CD4-positive, alpha-beta T cell (primary cell): ENCODE data around the gene LRRC1. TPM values are rescaled to one million over a fixed set of nuclear protein-coding genes. Genes with fewer than 3 reads are reported as not detected.

Experiments used
- ATAC-seq: fragments of 200-7000 bp; cut with Tn5 transposase; one replicate; pipeline ENCODE4 v1.10.0; 2022; ENCODE audit warnings: mild to moderate bottlenecking; ENCODE audit not compliant: poor library complexity
- CTCF ChIA-PET: fragments of 350-600 bp; sonication (Branson Sonifier 250); formaldehyde crosslinking; loops from one replicate; lab custom pipeline; 2021; ENCODE audit warnings: antibody characterized with exemption, inconsistent platforms; lab: Charles Lee
- POLR2A ChIA-PET: fragments of 350-600 bp; sonication (Branson Sonifier 250); formaldehyde crosslinking; loops from one replicate; lab custom pipeline; 2021; ENCODE audit warnings: antibody characterized with exemption, inconsistent platforms; lab: Charles Lee
- DNase-seq, 14 experiments: peaks; one replicate each; pipeline ENCODE4 v3.0.0-alpha.2; 2013 to 2020; ENCODE audit warnings: mixed read lengths in 2 of 14
- H3K27ac ChIP-seq, 2 donors: one replicate each; pipeline versions ENCODE4 v1.5.1 to v1.7.0; 2013; ENCODE audit warnings: low read length in 2 of 2, low read depth in 1 of 2, mild to moderate bottlenecking in 1 of 2
- H3K27me3 ChIP-seq, 2 experiments: 1 replicate in 1 of 2; 2 replicates in 1 of 2; pipeline versions ENCODE4 v1.6.1 to v1.7.0; 2013; ENCODE audit warnings: low read length in 2 of 2, control low read depth in 1 of 2, mild to moderate bottlenecking in 1 of 2, moderate library complexity in 1 of 2; ENCODE audit not compliant: insufficient read depth in 2 of 2, control insufficient read depth in 1 of 2
- H3K36me3 ChIP-seq: one replicate; pipeline ENCODE4 v1.6.1; 2013; ENCODE audit warnings: low read length, control low read depth; ENCODE audit not compliant: insufficient read depth
- H3K4me1 ChIP-seq: one replicate; pipeline ENCODE4 v1.6.1; 2013; ENCODE audit warnings: low read length, control low read depth; ENCODE audit not compliant: insufficient read depth
- H3K4me3 ChIP-seq: one replicate; pipeline ENCODE4 v1.5.1; 2013; ENCODE audit warnings: mild to moderate bottlenecking, low read length, moderate library complexity
- H3K9me3 ChIP-seq, 2 experiments: 1 replicate in 1 of 2; 2 replicates in 1 of 2; pipeline versions ENCODE4 v1.6.1 to v1.7.0; 2013; ENCODE audit warnings: low read length in 2 of 2, mild to moderate bottlenecking in 2 of 2, control low read depth in 1 of 2, moderate library complexity in 1 of 2; ENCODE audit not compliant: control insufficient read depth in 1 of 2, insufficient read depth in 1 of 2
- H3K27ac Mint-ChIP-seq: one replicate; pipeline ENCODE4 v1.8.0; 2020; ENCODE audit warnings: mixed read lengths
- H3K27me3 Mint-ChIP-seq: one replicate; pipeline ENCODE4 v1.8.0; 2021; ENCODE audit warnings: mixed read lengths
- H3K36me3 Mint-ChIP-seq: one replicate; pipeline ENCODE4 v1.8.0; 2021; ENCODE audit warnings: low read depth, mixed read lengths
- H3K4me1 Mint-ChIP-seq: one replicate; pipeline ENCODE4 v1.8.0; 2021; ENCODE audit warnings: low read depth, mixed read lengths
- H3K4me3 Mint-ChIP-seq: one replicate; pipeline ENCODE4 v1.8.0; 2020; ENCODE audit warnings: mild to moderate bottlenecking, mixed read lengths
- H3K9me3 Mint-ChIP-seq: one replicate; pipeline ENCODE4 v1.8.0; 2020; ENCODE audit warnings: mixed read lengths
- intact Hi-C, 2 experiments: fragments of 100-400 bp; cut with DNase I in 1 of 2; cut with micrococcal nuclease in 1 of 2; formaldehyde crosslinking; loops; one replicate each; pipeline versions ENCODE4 v1.15.1 to v1.9.0; 2023 to 2025; cut with DNase I, micrococcal nuclease
- total RNA-seq, 174 experiments: library from RNA in 2 of 174; stranded (reverse) in 2 of 174; gene quantifications; one replicate each; pipeline ENCODE4 v1.2.3 and lab custom pipeline; 2021 to 2026
- TF ChIP-seq, protein P1 (sequence below): fragments of 200-600 bp; IDR thresholded peaks from one replicate; pipeline ENCODE4 v1.8.0; 2022; ENCODE audit warnings: antibody characterized with exemption, mild to moderate bottlenecking

Gene LRRC1
- total RNA-seq, 2 experiments from 2014 or later, result 0.78 to 1.1 TPM

DNA sequence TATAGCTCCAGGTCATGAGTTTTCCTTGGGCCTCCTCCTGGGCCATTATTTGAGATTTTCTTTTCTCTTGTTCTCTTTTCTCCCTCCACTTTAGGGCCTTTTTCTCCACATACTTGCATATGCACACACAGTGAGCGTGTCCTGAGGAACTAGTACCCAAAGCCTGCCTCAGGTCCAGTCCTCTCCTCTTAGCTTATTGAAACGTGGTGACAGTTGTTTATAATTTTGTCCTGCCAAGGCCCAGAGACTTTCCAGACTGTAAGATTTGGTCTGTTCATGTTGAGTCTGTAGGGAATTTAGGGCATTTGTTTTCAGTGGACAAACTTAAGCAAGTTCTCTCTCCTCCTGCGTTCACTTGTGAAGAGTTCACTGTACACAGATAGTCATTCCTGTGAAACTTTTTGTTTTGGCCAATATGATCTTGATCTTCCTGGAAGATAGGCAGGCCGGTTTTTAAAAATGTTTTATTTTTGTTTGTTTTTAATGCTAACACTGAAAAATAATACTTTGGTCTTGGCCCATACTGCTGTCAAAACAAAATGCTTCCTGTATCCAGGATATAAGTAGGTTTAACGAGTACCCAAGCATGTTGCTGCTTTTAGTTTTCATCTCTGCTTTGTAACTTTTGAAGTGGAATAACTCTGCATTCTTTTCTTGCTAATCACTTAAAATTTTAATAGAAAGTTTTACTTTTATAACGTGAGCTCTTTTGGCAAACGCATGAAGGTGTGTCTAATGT lies 20.7 kb downstream of the LRRC1 start:
- intact Hi-C loops, result no loop called here
- ATAC-seq (no peak), DNase-seq (no peak)
- TF ChIP-seq, protein P1, sequence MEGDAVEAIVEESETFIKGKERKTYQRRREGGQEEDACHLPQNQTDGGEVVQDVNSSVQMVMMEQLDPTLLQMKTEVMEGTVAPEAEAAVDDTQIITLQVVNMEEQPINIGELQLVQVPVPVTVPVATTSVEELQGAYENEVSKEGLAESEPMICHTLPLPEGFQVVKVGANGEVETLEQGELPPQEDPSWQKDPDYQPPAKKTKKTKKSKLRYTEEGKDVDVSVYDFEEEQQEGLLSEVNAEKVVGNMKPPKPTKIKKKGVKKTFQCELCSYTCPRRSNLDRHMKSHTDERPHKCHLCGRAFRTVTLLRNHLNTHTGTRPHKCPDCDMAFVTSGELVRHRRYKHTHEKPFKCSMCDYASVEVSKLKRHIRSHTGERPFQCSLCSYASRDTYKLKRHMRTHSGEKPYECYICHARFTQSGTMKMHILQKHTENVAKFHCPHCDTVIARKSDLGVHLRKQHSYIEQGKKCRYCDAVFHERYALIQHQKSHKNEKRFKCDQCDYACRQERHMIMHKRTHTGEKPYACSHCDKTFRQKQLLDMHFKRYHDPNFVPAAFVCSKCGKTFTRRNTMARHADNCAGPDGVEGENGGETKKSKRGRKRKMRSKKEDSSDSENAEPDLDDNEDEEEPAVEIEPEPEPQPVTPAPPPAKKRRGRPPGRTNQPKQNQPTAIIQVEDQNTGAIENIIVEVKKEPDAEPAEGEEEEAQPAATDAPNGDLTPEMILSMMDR, result no peak
- no peaks in the 10 kb centered on the region for H3K27me3 ChIP-seq
- Mint-ChIP-seq H3K27me3 (no peaks in the 10 kb centered on the region), H3K36me3 (no peaks in the 10 kb centered on the region), H3K4me1 (no peaks in the 10 kb centered on the region), H3K27ac (no peak overlapping the region), H3K4me3 (no peak overlapping the region), H3K9me3 (no peaks in the 10 kb centered on the region)
- ChIA-PET POLR2A (no interaction called here), CTCF (no interaction called here)
- no peaks in the 10 kb centered on the region for H3K36me3 ChIP-seq
- H3K4me3 ChIP-seq, result no peak overlapping the region
- no peaks in the 10 kb centered on the region for H3K9me3 ChIP-seq
- no peaks in the 10 kb centered on the region for H3K4me1 ChIP-seq
- no peak overlapping the region for H3K27ac ChIP-seq

DNA sequence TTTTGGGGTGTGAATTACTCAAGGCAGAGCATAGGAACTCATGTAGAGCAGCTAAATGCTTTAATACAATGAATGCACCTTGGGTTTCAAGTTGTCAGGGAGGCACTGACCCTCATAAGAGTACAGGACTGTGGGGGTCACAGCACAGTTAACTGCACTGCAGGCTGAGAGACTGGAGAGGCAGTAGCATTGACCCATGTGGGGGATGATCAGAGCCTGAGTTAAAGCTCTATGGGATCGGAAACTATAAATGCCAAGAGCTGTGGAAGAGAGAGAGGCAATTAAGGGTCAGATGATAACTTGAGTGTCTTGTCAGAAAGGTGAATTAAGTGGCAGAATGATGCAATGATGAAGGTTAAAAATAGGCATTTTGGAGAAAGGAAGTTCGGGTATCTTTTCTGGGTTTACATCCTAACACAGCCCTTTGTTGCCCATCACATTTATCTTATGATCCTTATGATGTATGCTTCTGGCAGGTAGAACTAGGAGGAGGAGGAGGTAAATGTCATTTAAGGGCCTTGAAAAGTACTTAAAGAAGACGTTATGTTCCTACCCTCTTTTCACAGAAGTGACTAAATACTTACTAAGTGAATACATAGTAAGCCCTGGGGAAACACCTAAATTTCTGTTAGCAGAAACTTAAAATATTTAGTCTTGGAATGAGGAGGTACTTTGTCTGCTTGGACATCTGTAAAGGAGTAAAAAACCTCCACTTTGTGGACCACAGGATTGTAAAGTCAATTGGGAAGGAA lies 24.2 kb downstream of the LRRC1 start:
- no peak overlapping the region for H3K4me3 Mint-ChIP-seq
- Histone ChIP-seq H3K27ac (no peak overlapping the region), H3K36me3 (no peaks in the 10 kb centered on the region), H3K4me3 (no peak overlapping the region), H3K9me3 (no peaks in the 10 kb centered on the region), H3K27me3 (no peaks in the 10 kb centered on the region), H3K4me1 (no peaks in the 10 kb centered on the region)
- H3K27me3 Mint-ChIP-seq, result no peaks in the 10 kb centered on the region
- H3K9me3 Mint-ChIP-seq, result no peaks in the 10 kb centered on the region
- no peak for ATAC-seq
- H3K27ac Mint-ChIP-seq, result no peak overlapping the region
- intact Hi-C loops, result no loop called here
- CTCF ChIA-PET, result no interaction called here
- H3K36me3 Mint-ChIP-seq, result no peaks in the 10 kb centered on the region
- POLR2A ChIA-PET, result no interaction called here
- no peaks in the 10 kb centered on the region for H3K4me1 Mint-ChIP-seq
- TF ChIP-seq, protein P1, result no peak
- DNase-seq, result no peak

DNA sequence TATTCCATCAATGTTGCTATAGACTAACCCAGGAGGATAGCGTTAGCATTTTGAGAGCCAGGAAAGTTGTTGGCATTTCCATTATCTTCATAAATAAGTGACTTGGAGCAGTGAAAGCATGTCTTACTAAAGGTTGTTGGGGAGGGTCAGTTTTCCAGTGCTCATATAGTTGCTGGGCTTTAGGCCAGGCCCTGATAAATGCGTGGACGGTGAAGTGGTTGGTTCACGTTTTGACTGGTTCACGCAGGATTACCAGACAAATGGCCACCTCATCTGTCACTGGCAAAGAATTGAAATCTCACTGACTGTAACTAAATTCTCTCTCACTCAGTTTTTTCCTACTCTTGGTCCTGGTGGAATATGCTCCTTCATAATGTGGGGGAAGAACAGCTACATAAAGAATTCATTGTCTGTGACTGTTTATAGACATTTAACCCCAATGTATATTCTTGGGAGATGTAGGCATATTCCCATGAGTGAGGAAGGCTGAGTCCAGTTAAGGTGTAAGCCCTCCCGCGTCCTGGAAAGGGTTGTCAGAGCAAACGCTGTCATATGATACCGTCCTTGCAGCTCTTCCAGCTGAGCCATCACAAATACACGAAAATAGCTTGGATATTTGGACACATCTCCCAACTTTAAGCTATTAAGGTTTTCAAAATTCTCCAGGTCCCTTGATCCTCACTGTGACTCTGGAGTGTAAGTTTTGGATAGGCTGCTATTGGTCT lies 27.8 kb downstream of the LRRC1 start:
- Mint-ChIP-seq H3K9me3 (no peaks in the 10 kb centered on the region), H3K36me3 (no peaks in the 10 kb centered on the region), H3K4me1 (no peaks in the 10 kb centered on the region), H3K4me3 (no peak overlapping the region), H3K27me3 (no peaks in the 10 kb centered on the region), H3K27ac (no peak overlapping the region)
- no peaks in the 10 kb centered on the region for H3K27me3 ChIP-seq
- TF ChIP-seq, protein P1, result no peak
- CTCF ChIA-PET, result no interaction called here
- H3K27ac ChIP-seq, result no peak overlapping the region
- intact Hi-C loops, result no loop called here
- no peak for DNase-seq
- no peaks in the 10 kb centered on the region for H3K9me3 ChIP-seq
- no peaks in the 10 kb centered on the region for H3K4me1 ChIP-seq
- H3K36me3 ChIP-seq, result no peaks in the 10 kb centered on the region
- no peak overlapping the region for H3K4me3 ChIP-seq
- POLR2A ChIA-PET, result no interaction called here
- no peak for ATAC-seq
